Natural killer cell (primary cell): ENCODE data around the gene CHCHD3. TPM values are rescaled to one million over a fixed set of nuclear protein-coding genes. Genes with fewer than 3 reads are reported as not detected.
A peak's percentile ranks its signal among the peaks of the same experiment; 100 is the strongest.

ENCODE experiments used
- ATAC-seq, 3 donors: fragments of 150-1000 bp in 2 of 3; fragments of 200-7000 bp in 1 of 3; cut with Tn5 transposase; 1 replicate in 1 of 3; 2 replicates in 2 of 3; pipeline ENCODE4 v1.10.0; 2021; ENCODE audit warnings: mild to moderate bottlenecking in 2 of 3, moderate library complexity in 2 of 3
- DNase-seq, 2 donors: peaks; one replicate each; pipeline versions ENCODE4 v3.0.0 to v3.0.0-alpha.2; 2013 to 2021; ENCODE audit warnings: mixed read lengths in 1 of 2
- H3K27ac ChIP-seq: one replicate; pipeline ENCODE4 v1.5.1; 2013; ENCODE audit warnings: mild to moderate bottlenecking, low read length
- H3K27me3 ChIP-seq: one replicate; pipeline ENCODE4 v1.6.1; 2013; ENCODE audit warnings: low read length; ENCODE audit not compliant: control insufficient read depth, insufficient read depth
- H3K36me3 ChIP-seq: one replicate; pipeline ENCODE4 v1.6.1; 2013; ENCODE audit warnings: low read length; ENCODE audit not compliant: control insufficient read depth, insufficient read depth
- H3K4me1 ChIP-seq: one replicate; pipeline ENCODE4 v1.6.1; 2013; ENCODE audit warnings: low read length; ENCODE audit not compliant: control insufficient read depth, insufficient read depth
- H3K4me3 ChIP-seq: one replicate; pipeline ENCODE4 v1.5.1; 2013; ENCODE audit warnings: low read length
- H3K9me3 ChIP-seq: one replicate; pipeline ENCODE4 v1.6.1; 2013; ENCODE audit warnings: low read length; ENCODE audit not compliant: control insufficient read depth, insufficient read depth
- H3K27ac Mint-ChIP-seq, 2 donors: one replicate each; pipeline ENCODE4 v1.8.0; 2022; ENCODE audit warnings: mild to moderate bottlenecking in 2 of 2, mixed read lengths in 2 of 2, moderate library complexity in 1 of 2
- H3K27me3 Mint-ChIP-seq, 2 donors: one replicate each; pipeline ENCODE4 v1.8.0; 2022; ENCODE audit warnings: low read depth in 2 of 2, mixed read lengths in 2 of 2
- H3K36me3 Mint-ChIP-seq: one replicate; pipeline ENCODE4 v1.8.0; 2022; ENCODE audit warnings: mixed read lengths
- H3K4me1 Mint-ChIP-seq, 2 donors: one replicate each; pipeline ENCODE4 v1.8.0; 2022; ENCODE audit warnings: mixed read lengths in 2 of 2
- H3K4me3 Mint-ChIP-seq: one replicate; pipeline ENCODE4 v1.8.0; 2022; ENCODE audit warnings: mild to moderate bottlenecking, moderate library complexity, mixed read lengths
- H3K9me3 Mint-ChIP-seq, 2 donors: one replicate each; pipeline ENCODE4 v1.8.0; 2022; ENCODE audit warnings: mixed read lengths in 2 of 2
- CTCF ChIP-seq: fragments of 200-600 bp; IDR thresholded peaks from one replicate; pipeline ENCODE4 v1.8.0; 2022; ENCODE audit warnings: antibody characterized with exemption
- WGBS: methylation state at CpG from one replicate; pipeline ENCODE4 v1.1.7; 2013; ENCODE audit warnings: missing lambda C conversion rate; ENCODE audit not compliant: insufficient coverage; 5-methylcytosine and 5-hydroxymethylcytosine counted together
- intact Hi-C: fragments of 100-400 bp; cut with micrococcal nuclease; formaldehyde crosslinking; loops from one replicate; pipeline ENCODE4 v1.14.2; 2022
- total RNA-seq, 4 donors: library from RNA; stranded (reverse); fragments of 120-200 nt in 1 of 4; gene quantifications; one replicate each; pipeline versions ENCODE4 v1.2.3 to v1.2.4, GENCODE V29; 2013 to 2022

CHCHD3 gene
- total RNA-seq, 3 donors from 2014 or later (not counting 1 experiment from before 2014, with no cell fraction given), result 35.2 to 41.0 (median 35.9) TPM

GRCh38 chr7:132866144-132866531 is 215.8 kb downstream of the CHCHD3 start:
- Histone ChIP-seq H3K36me3 (no peaks in the 10 kb centered on the region), H3K9me3 (no peaks in the 10 kb centered on the region), H3K27ac (no peak overlapping the region), H3K27me3 (no peaks in the 10 kb centered on the region), H3K4me1 (no peaks in the 10 kb centered on the region), H3K4me3 (no peak overlapping the region)
- Mint-ChIP-seq H3K27ac (no peak overlapping the region), H3K4me3 (no peak overlapping the region), H3K36me3 (no peaks in the 10 kb centered on the region), H3K4me1 (peaks cover 46 to 53% of the 10 kb centered on the region in 2 donors), H3K27me3 (no peaks in the 10 kb centered on the region), H3K9me3 (no peaks in the 10 kb centered on the region)
- TF ChIP-seq CTCF, result no peak
- no CpG with 5 or more reads among the region's 2 CpGs for WGBS
- ATAC-seq, result no peak
- intact Hi-C loops, result no loop called here
- DNase-seq, result no peak

GRCh38 chr7:132865366-132866143 is 216.3 kb downstream of the CHCHD3 start:
- H3K27me3 Mint-ChIP-seq, result no peaks in the 10 kb centered on the region
- no peak for DNase-seq
- intact Hi-C loops, result no loop called here
- WGBS, result 96% methylated on average over 11 of the region's 11 CpGs
- no peak for ATAC-seq
- no peaks in the 10 kb centered on the region for H3K36me3 Mint-ChIP-seq
- peaks cover 51 to 59% of the 10 kb centered on the region in 2 donors for H3K4me1 Mint-ChIP-seq
- no peaks in the 10 kb centered on the region for H3K27me3 ChIP-seq
- H3K27ac ChIP-seq, result no peak overlapping the region
- no peak overlapping the region for H3K4me3 Mint-ChIP-seq
- no peaks in the 10 kb centered on the region for H3K9me3 ChIP-seq
- no peaks in the 10 kb centered on the region for H3K9me3 Mint-ChIP-seq
- no peaks in the 10 kb centered on the region for H3K36me3 ChIP-seq
- no peaks in the 10 kb centered on the region for H3K4me1 ChIP-seq
- H3K4me3 ChIP-seq, result no peak overlapping the region
- H3K27ac Mint-ChIP-seq, result no peak overlapping the region
- TF ChIP-seq CTCF, result no peak

DNA sequence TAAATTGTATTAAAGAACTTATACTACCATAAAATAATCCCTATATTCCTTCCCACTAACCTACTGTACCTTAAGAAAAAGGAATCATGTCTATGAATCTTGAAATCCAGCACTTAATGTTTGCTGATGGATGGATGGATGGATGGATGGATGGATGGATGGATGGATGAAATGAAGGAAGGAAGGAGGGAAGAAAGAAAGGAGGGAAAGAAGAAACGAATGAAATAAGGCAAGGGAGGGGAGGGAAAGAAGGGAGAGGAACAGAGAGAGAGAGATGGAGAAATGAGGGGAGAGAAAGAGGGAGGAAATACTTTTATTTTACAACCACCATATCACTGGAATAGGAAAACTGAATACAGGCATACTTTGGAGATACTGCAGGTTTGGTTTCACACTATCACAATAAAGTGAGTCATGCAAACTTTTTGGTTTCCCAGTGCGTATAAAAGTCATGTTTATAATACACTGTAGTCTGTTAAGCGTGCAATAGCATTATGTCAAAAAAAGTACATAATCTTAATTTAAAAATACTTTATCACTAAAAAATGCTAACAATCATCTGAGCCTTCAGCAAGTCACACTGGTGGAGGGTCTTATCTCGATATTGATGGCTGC is 219.8 kb downstream of the CHCHD3 start:
- H3K4me1 Mint-ChIP-seq, result peaks cover 69 to 75% of the 10 kb centered on the region in 2 donors
- peak overlapping the region; percentile 39 to 41 for H3K27ac Mint-ChIP-seq
- ATAC-seq, result peak in 2 of 3 donors; percentile 51 to 52

More for the DNA sequence above, 219.8 kb downstream of the CHCHD3 start:
- Histone ChIP-seq H3K27ac (no peak overlapping the region), H3K9me3 (no peaks in the 10 kb centered on the region), H3K4me1 (peaks cover 19% of the 10 kb centered on the region), H3K27me3 (no peaks in the 10 kb centered on the region), H3K4me3 (no peak overlapping the region), H3K36me3 (no peaks in the 10 kb centered on the region)
- TF ChIP-seq CTCF, result no peak
- WGBS, result 97% methylated on average over 2 of the region's 4 CpGs
- H3K36me3 Mint-ChIP-seq, result no peaks in the 10 kb centered on the region
- DNase-seq, result no peak
- H3K4me3 Mint-ChIP-seq, result peak overlapping the region; percentile 29
- H3K9me3 Mint-ChIP-seq, result no peaks in the 10 kb centered on the region
- no peaks in the 10 kb centered on the region for H3K27me3 Mint-ChIP-seq
- intact Hi-C loops, result no loop called here
